ENCODE data around the gene CGB2. TPM values are rescaled to one million over a fixed set of nuclear protein-coding genes. Genes with fewer than 3 reads are reported as not detected.
"Not testable (repeated sequence)": the region's sequence is repeated elsewhere in the genome, so short reads cannot be mapped to it uniquely, and the experiment has no call there.

Gene CGB2
- total RNA-seq, 1 experiment from 2014 or later = not detected

- intact Hi-C loops (cut with micrococcal nuclease; ENCODE audit: unreplicated experiment); H3K9me3 Mint-ChIP-seq (ENCODE audit: unreplicated experiment); H3K4me3 Mint-ChIP-seq (ENCODE audit: unreplicated experiment); H3K27ac Mint-ChIP-seq (ENCODE audit: unreplicated experiment); H3K4me3 ChIP-seq (ENCODE audit: low read depth, low read length); H3K27me3 ChIP-seq (replicated peaks; ENCODE audit: control insufficient read depth, insufficient read depth, low read length); H3K36me3 ChIP-seq (ENCODE audit: control insufficient read depth, insufficient read depth, low read length); H3K36me3 Mint-ChIP-seq (ENCODE audit: insufficient read depth, unreplicated experiment); DNase-seq; H3K9me3 ChIP-seq; POLR2A ChIA-PET; BruUV-seq (replicated peaks); H3K4me1 ChIP-seq; H3K27me3 Mint-ChIP-seq (ENCODE audit: insufficient read depth, unreplicated experiment); CTCF ChIA-PET: not testable (repeated sequence)
- H3K4me1 Mint-ChIP-seq (ENCODE audit: low read depth, unreplicated experiment) = peaks cover 15% of the 10 kb centered on the region
Measured at GRCh38 chr19:49025088-49025487, 6.6 kb upstream of the CGB2 start.

- H3K4me3 Mint-ChIP-seq (ENCODE audit: unreplicated experiment); POLR2A ChIA-PET; H3K27me3 ChIP-seq (replicated peaks; ENCODE audit: control insufficient read depth, insufficient read depth, low read length); H3K4me1 ChIP-seq; DNase-seq; H3K27me3 Mint-ChIP-seq (ENCODE audit: insufficient read depth, unreplicated experiment); H3K4me3 ChIP-seq (ENCODE audit: low read depth, low read length); CTCF ChIA-PET; H3K36me3 ChIP-seq (ENCODE audit: control insufficient read depth, insufficient read depth, low read length); intact Hi-C loops (cut with micrococcal nuclease; ENCODE audit: unreplicated experiment); H3K9me3 Mint-ChIP-seq (ENCODE audit: unreplicated experiment); H3K27ac Mint-ChIP-seq (ENCODE audit: unreplicated experiment); H3K36me3 Mint-ChIP-seq (ENCODE audit: insufficient read depth, unreplicated experiment); BruUV-seq (replicated peaks); H3K9me3 ChIP-seq: not testable (repeated sequence)
- peaks cover 10% of the 10 kb centered on the region for H3K4me1 Mint-ChIP-seq (ENCODE audit: low read depth, unreplicated experiment)
Measured at GRCh38 chr19:49025599-49025998, 6.1 kb upstream of the CGB2 start.

- H3K27me3 ChIP-seq (replicated peaks; ENCODE audit: control insufficient read depth, insufficient read depth, low read length); H3K27me3 Mint-ChIP-seq (ENCODE audit: insufficient read depth, unreplicated experiment); H3K4me3 ChIP-seq (ENCODE audit: low read depth, low read length); H3K4me1 ChIP-seq; H3K4me3 Mint-ChIP-seq (ENCODE audit: unreplicated experiment); BruUV-seq (replicated peaks); H3K9me3 ChIP-seq; CTCF ChIA-PET; H3K9me3 Mint-ChIP-seq (ENCODE audit: unreplicated experiment); H3K27ac Mint-ChIP-seq (ENCODE audit: unreplicated experiment); H3K36me3 ChIP-seq (ENCODE audit: control insufficient read depth, insufficient read depth, low read length); H3K36me3 Mint-ChIP-seq (ENCODE audit: insufficient read depth, unreplicated experiment); H3K4me1 Mint-ChIP-seq (ENCODE audit: low read depth, unreplicated experiment); DNase-seq; intact Hi-C loops (cut with micrococcal nuclease; ENCODE audit: unreplicated experiment): not testable (repeated sequence)
- POLR2A ChIA-PET = interaction anchor here (0.6 kb wide), 1 partner anchor 658 kb away, joined by 3 read pairs; no protein-coding TSS in a partner anchor
Measured at GRCh38 chr19:49028686-49029085, 3.0 kb upstream of the CGB2 start.

DNA sequence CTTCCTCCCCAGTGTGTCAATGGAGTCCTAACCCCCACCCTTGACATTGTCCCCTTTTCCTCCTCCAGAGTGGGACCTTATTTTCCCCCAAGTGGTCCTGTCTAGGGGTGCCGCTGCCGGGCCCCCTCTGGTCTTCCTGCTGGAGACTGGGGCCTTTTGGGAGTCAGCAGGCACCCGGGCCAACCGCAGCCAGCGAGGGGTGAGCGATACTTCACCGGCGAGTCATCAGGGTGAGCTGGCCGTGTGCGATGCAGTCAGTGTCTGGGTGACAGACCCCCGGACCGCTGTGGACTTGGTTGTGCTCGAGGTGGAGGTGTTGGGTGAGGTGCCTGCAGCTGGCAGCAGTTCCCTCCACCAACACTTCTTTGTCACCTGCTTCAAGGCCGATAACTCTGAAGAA lies 1.9 kb upstream of the CGB2 start:
- H3K4me1 ChIP-seq; H3K27ac Mint-ChIP-seq (ENCODE audit: unreplicated experiment); H3K36me3 Mint-ChIP-seq (ENCODE audit: insufficient read depth, unreplicated experiment); H3K9me3 ChIP-seq; H3K4me3 Mint-ChIP-seq (ENCODE audit: unreplicated experiment); H3K36me3 ChIP-seq (ENCODE audit: control insufficient read depth, insufficient read depth, low read length); POLR2A ChIA-PET; CTCF ChIA-PET; H3K27me3 Mint-ChIP-seq (ENCODE audit: insufficient read depth, unreplicated experiment); DNase-seq; H3K4me1 Mint-ChIP-seq (ENCODE audit: low read depth, unreplicated experiment); intact Hi-C loops (cut with micrococcal nuclease; ENCODE audit: unreplicated experiment); H3K4me3 ChIP-seq (ENCODE audit: low read depth, low read length); BruUV-seq (replicated peaks); H3K27me3 ChIP-seq (replicated peaks; ENCODE audit: control insufficient read depth, insufficient read depth, low read length); H3K9me3 Mint-ChIP-seq (ENCODE audit: unreplicated experiment): not testable (repeated sequence)

- H3K4me1 ChIP-seq; H3K4me1 Mint-ChIP-seq (ENCODE audit: low read depth, unreplicated experiment); intact Hi-C loops (cut with micrococcal nuclease; ENCODE audit: unreplicated experiment); H3K27me3 Mint-ChIP-seq (ENCODE audit: insufficient read depth, unreplicated experiment); BruUV-seq (replicated peaks); H3K36me3 ChIP-seq (ENCODE audit: control insufficient read depth, insufficient read depth, low read length); H3K27ac Mint-ChIP-seq (ENCODE audit: unreplicated experiment); H3K4me3 ChIP-seq (ENCODE audit: low read depth, low read length); H3K9me3 Mint-ChIP-seq (ENCODE audit: unreplicated experiment); H3K9me3 ChIP-seq; CTCF ChIA-PET; POLR2A ChIA-PET; H3K27me3 ChIP-seq (replicated peaks; ENCODE audit: control insufficient read depth, insufficient read depth, low read length); H3K36me3 Mint-ChIP-seq (ENCODE audit: insufficient read depth, unreplicated experiment); H3K4me3 Mint-ChIP-seq (ENCODE audit: unreplicated experiment); DNase-seq: not testable (repeated sequence)
Measured at GRCh38 chr19:49030323-49030722, 1.4 kb upstream of the CGB2 start.

Data from Caco-2 (cell line).